Adipocyte (in vitro differentiated cells): ENCODE data around the gene HELB.
A peak's percentile ranks its signal among the peaks of the same experiment; 100 is the strongest.

ENCODE experiments used
- DNase-seq: peaks from one replicate; pipeline ENCODE4 v3.0.0-alpha.2; 2015; ENCODE audit warnings: low read depth
- H3K27me3 ChIP-seq: replicated peaks from 2 replicates; pipeline ENCODE4 v1.7.0; 2013; ENCODE audit warnings: mild to moderate bottlenecking, low read length, moderate library complexity; ENCODE audit not compliant: control insufficient read depth, insufficient read depth
- H3K36me3 ChIP-seq: 2 replicates; pipeline ENCODE4 v1.7.0; 2013; ENCODE audit warnings: low read length, mild to moderate bottlenecking, moderate library complexity; ENCODE audit not compliant: control insufficient read depth, insufficient read depth, severe bottlenecking
- H3K4me1 ChIP-seq: 2 replicates; pipeline ENCODE4 v1.7.0; 2013; ENCODE audit warnings: mild to moderate bottlenecking, low read length, moderate library complexity; ENCODE audit not compliant: control insufficient read depth, insufficient read depth
- H3K4me3 ChIP-seq: 2 replicates; pipeline ENCODE4 v1.7.0; 2013; ENCODE audit warnings: mild to moderate bottlenecking, low read length, moderate library complexity
- H3K9ac ChIP-seq: 2 replicates; pipeline ENCODE4 v1.7.0; 2013; ENCODE audit warnings: mild to moderate bottlenecking, low read length, moderate library complexity
- H3K9me3 ChIP-seq: 2 replicates; pipeline ENCODE4 v1.7.0; 2013; ENCODE audit warnings: mild to moderate bottlenecking, low read length, moderate library complexity; ENCODE audit not compliant: control insufficient read depth

HELB gene

DNA sequence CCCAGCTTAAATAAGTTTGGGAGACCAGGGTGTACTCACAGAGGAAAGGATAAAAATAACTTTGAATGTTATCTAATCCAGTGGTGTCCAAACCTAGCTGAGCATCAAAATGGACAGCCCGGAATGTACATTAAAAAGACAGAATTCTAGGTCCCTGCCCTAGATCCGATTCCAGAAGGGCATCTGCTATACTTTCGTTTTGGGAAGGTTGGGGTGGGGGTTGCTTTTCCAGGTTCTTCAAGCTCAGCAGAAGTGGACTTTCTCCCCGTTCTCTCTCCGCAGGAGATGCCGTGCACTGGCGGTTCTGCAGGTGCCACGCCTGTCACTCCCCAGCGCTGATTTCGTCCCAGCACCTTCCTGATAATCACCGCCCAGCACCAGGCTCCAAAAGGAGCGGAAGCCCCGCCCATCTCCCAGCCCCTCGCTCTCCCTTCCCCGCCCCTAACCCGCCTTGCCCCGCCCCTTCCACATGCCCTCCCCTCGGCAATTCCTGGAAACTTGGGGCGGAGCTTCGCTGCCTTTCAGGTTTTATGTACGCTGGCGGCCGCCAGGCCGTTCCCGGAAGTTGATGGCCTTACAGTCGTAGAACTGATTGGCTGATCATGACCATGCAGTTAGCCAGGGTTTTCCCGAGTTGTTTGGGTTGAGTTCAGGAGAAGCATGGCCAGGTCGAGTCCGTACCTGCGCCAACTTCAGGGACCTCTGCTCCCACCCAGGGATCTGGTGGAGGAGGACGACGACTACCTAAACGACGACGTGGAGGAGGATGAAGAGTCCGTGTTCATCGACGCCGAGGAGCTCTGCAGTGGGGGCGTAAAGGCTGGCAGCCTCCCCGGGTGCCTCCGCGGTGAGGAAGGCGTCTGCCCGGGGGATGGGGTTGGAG, at the start of gene HELB:
TSS of gene HELB (plus strand) at position 550 of the 883 bp plus-strand sequence. CDS start at position 661, 111 bp downstream.
- peak within 1 kb of the TSS; percentile 88 for H3K4me3 ChIP-seq
- H3K9ac ChIP-seq: peak within 1 kb of the TSS; percentile 82
- H3K36me3 ChIP-seq: no peaks in the 10 kb centered on the region
- peak; percentile 98 for DNase-seq
- no peaks in the 10 kb centered on the region for H3K9me3 ChIP-seq
- H3K4me1 ChIP-seq: peaks cover 7% of the 10 kb centered on the region
- no peaks in the 10 kb centered on the region for H3K27me3 ChIP-seq

- Histone ChIP-seq H3K9me3 (no peaks in the 10 kb centered on the region), H3K4me3 (no peak overlapping the region), H3K27me3 (no peaks in the 10 kb centered on the region), H3K36me3 (peaks cover 47% of the 10 kb centered on the region), H3K9ac (no peak overlapping the region), H3K4me1 (peaks cover 3% of the 10 kb centered on the region)
- no peak for DNase-seq
These were observed 49.5 kb upstream of the HELB start for GRCh38 chr12:66252771-66253170.

DNA sequence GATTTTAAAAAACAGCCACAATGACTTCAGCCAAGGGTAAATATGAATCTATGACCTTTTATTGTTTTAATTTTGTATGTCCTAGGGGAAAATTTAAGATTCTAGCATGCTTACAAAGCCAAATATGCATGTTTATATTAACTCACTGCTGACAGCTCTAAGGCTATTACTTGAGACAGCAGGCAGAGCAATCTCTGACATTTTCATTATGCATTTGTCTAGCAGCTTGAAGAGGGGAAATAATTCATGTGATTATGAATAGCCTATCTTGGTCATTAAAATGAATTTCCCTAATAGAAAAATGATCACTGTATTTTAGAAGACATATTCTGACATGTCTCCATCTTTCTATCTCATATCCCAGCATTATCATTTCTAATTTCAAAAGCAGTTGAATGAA, 46.6 kb upstream of the HELB start:
- H3K27me3 ChIP-seq: no peaks in the 10 kb centered on the region
- peaks cover 3% of the 10 kb centered on the region for H3K4me1 ChIP-seq
- H3K4me3 ChIP-seq: no peak overlapping the region
- H3K36me3 ChIP-seq: peaks cover 20% of the 10 kb centered on the region
- DNase-seq: no peak
- no peaks in the 10 kb centered on the region for H3K9me3 ChIP-seq
- no peak overlapping the region for H3K9ac ChIP-seq

DNA sequence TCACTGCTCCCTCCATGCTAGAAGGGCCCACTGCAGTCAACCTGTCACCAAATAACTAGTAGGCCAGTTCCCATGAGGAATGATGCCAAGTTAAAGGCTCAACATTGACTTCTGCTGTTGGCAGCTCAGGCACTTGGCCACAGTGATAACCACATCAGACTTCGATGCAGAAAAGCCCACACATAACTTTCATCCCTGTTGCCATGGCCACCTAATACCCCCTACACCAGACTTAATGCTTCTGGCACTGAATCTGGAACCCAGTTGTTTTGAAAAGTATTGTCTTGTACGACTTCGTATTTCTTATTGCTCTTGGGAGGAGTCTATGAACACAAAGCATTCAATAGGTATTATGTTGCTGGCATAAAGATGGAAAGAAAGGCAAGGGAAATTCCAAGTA, 44.3 kb upstream of the HELB start:
- no peak for DNase-seq
- Histone ChIP-seq H3K4me3 (no peak overlapping the region), H3K9ac (no peak overlapping the region), H3K27me3 (no peaks in the 10 kb centered on the region), H3K36me3 (peaks cover under 1% of the 10 kb centered on the region), H3K4me1 (peaks cover 3% of the 10 kb centered on the region), H3K9me3 (no peaks in the 10 kb centered on the region)

DNA sequence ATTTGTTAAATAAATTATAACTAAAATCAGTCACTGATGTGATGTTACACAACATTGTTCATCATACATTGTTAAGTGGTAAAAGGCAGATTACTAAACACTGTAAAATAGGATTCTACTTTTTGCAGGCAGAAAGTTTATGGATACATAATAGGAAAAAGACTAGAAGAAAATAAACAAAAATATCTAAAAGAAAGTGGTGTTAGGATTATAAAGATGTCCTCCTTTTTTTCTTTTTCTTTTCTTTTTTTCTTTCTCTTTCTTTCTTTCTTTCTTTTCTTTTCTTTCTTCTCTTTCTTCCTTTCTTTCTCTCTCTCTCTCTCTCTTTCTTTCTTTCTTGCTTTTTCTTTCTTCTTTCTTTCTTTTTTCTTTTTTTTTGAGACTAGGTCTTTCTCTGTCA, 39.6 kb upstream of the HELB start:
- Histone ChIP-seq H3K4me3 (no peak overlapping the region), H3K27me3 (no peaks in the 10 kb centered on the region), H3K4me1 (no peaks in the 10 kb centered on the region), H3K9me3 (no peaks in the 10 kb centered on the region), H3K36me3 (no peaks in the 10 kb centered on the region), H3K9ac (no peak overlapping the region)
- no peak for DNase-seq

GRCh38 chr12:66268562-66268961, 33.7 kb upstream of the HELB start:
- DNase-seq: no peak

DNA sequence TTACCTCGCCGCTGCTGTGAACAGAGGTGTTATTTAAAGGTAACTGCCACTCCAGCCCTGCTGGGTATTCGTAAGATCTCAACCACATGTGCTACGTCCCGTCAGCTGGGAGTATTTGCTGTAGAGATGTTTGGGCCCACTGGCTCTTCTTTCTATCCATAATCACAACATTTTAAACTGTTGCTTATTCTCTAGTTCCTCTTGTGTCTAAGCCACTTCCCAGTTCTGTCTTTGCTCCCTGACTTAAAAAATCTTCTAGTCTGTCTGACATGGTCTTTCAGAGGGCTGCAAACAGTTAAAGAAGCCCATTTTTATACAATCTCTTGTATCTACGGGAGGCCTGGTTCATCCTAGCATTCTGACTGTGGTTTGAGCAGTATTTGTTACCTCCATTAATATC, 33.2 kb upstream of the HELB start:
- Histone ChIP-seq H3K27me3 (no peaks in the 10 kb centered on the region), H3K4me3 (no peak overlapping the region)

More at GRCh38 chr12:66268562-66268961, 33.7 kb upstream of the HELB start:
- Histone ChIP-seq H3K27me3 (no peaks in the 10 kb centered on the region), H3K4me3 (no peak overlapping the region), H3K4me1 (no peaks in the 10 kb centered on the region), H3K36me3 (no peaks in the 10 kb centered on the region), H3K9ac (no peak overlapping the region), H3K9me3 (no peaks in the 10 kb centered on the region)

GRCh38 chr12:66269757-66270383, 32.4 kb upstream of the HELB start:
- Histone ChIP-seq H3K4me1 (no peaks in the 10 kb centered on the region), H3K9ac (no peak overlapping the region), H3K36me3 (no peaks in the 10 kb centered on the region), H3K4me3 (no peak overlapping the region), H3K9me3 (no peaks in the 10 kb centered on the region), H3K27me3 (no peaks in the 10 kb centered on the region)
- peak; percentile 83 for DNase-seq

More for the DNA sequence above, 33.2 kb upstream of the HELB start:
- H3K9me3 ChIP-seq: no peaks in the 10 kb centered on the region
- H3K9ac ChIP-seq: no peak overlapping the region
- H3K4me1 ChIP-seq: no peaks in the 10 kb centered on the region
- H3K36me3 ChIP-seq: no peaks in the 10 kb centered on the region
- DNase-seq: no peak

- no peak overlapping the region for H3K9ac ChIP-seq
- no peaks in the 10 kb centered on the region for H3K36me3 ChIP-seq
- H3K9me3 ChIP-seq: no peaks in the 10 kb centered on the region
- no peaks in the 10 kb centered on the region for H3K27me3 ChIP-seq
- no peak for DNase-seq
- no peaks in the 10 kb centered on the region for H3K4me1 ChIP-seq
- H3K4me3 ChIP-seq: no peak overlapping the region
These were observed 31.7 kb upstream of the HELB start for GRCh38 chr12:66270613-66271012.

DNA sequence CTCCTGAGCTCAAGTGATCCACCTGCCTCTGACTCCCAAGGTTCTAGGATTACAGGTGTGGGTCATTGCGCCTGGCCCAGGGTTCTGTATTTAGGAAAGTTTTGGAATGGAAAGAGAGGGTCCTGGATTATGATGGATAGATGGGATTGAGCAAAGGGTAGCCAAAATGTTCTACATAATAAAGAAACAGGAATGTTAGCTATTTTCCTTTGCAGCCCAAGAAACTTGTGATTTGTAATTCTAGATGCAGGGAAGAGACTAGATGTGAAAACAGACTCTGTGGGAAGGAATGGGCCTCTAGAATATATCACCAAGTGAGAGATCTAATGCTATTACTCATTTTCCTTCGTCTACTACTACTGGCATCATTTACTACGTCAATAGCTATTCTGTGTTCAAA, 29.6 kb upstream of the HELB start:
- Histone ChIP-seq H3K9me3 (no peaks in the 10 kb centered on the region), H3K36me3 (no peaks in the 10 kb centered on the region), H3K4me1 (no peaks in the 10 kb centered on the region), H3K27me3 (no peaks in the 10 kb centered on the region), H3K4me3 (no peak overlapping the region), H3K9ac (no peak overlapping the region)
- no peak for DNase-seq

- no peak for DNase-seq
- Histone ChIP-seq H3K36me3 (no peaks in the 10 kb centered on the region), H3K9ac (no peak overlapping the region), H3K27me3 (no peaks in the 10 kb centered on the region), H3K4me3 (no peak overlapping the region), H3K4me1 (no peaks in the 10 kb centered on the region), H3K9me3 (no peaks in the 10 kb centered on the region)
These were observed 29.1 kb upstream of the HELB start for GRCh38 chr12:66273147-66273546.
